Immature natural killer cell (primary cell): ENCODE results near the gene RBFOX2. TPM values are rescaled to one million over a fixed set of nuclear protein-coding genes. Genes with fewer than 3 reads are reported as not detected.
A peak's percentile ranks its signal among the peaks of the same experiment; 100 is the strongest.
"Not testable (repeated sequence)": the region's sequence is repeated elsewhere in the genome, so short reads cannot be mapped to it uniquely, and the experiment has no call there.

Experiments
- DNase-seq, 3 donors: peaks; one replicate each; pipeline ENCODE4 v3.0.0; 2022; ENCODE audit warnings: mixed read lengths in 1 of 3
- H3K27ac Mint-ChIP-seq, 6 donors: one replicate each; pipeline ENCODE4 v1.8.0; 2020; ENCODE audit warnings: mixed read lengths in 6 of 6, mild to moderate bottlenecking in 5 of 6, inconsistent platforms in 4 of 6, moderate library complexity in 3 of 6
- H3K27me3 Mint-ChIP-seq, 3 donors: one replicate each; pipeline ENCODE4 v1.8.0; 2020 to 2021; ENCODE audit warnings: low read depth in 3 of 3, mild to moderate bottlenecking in 3 of 3, mixed read lengths in 3 of 3, moderate library complexity in 3 of 3, inconsistent platforms in 1 of 3
- H3K36me3 Mint-ChIP-seq, 3 donors: one replicate each; pipeline ENCODE4 v1.8.0; 2020; ENCODE audit warnings: mixed read lengths in 3 of 3, inconsistent platforms in 2 of 3, mild to moderate bottlenecking in 2 of 3
- H3K4me1 Mint-ChIP-seq, 2 donors: one replicate each; pipeline ENCODE4 v1.8.0; 2020; ENCODE audit warnings: inconsistent platforms in 2 of 2, mild to moderate bottlenecking in 2 of 2, mixed read lengths in 2 of 2, moderate library complexity in 1 of 2
- H3K4me3 Mint-ChIP-seq, 5 donors: one replicate each; pipeline ENCODE4 v1.8.0; 2020; ENCODE audit warnings: mild to moderate bottlenecking in 5 of 5, mixed read lengths in 5 of 5, inconsistent platforms in 3 of 5, moderate library complexity in 3 of 5
- H3K9me3 Mint-ChIP-seq, 6 donors: one replicate each; pipeline ENCODE4 v1.8.0; 2020; ENCODE audit warnings: mild to moderate bottlenecking in 6 of 6, mixed read lengths in 6 of 6, inconsistent platforms in 4 of 6, moderate library complexity in 3 of 6
- polyA plus RNA-seq, 3 donors: library from polyadenylated mRNA; unstranded; fragments of 300-500 nt; fragmentation: Illumina TruSeq; gene quantifications; one replicate each; pipeline ENCODE4 v1.2.3, GENCODE V29; 2021

RBFOX2 gene
- polyA plus RNA-seq, 3 donors from 2014 or later = 1.2 to 1.9 TPM; not detected in 1

DNA sequence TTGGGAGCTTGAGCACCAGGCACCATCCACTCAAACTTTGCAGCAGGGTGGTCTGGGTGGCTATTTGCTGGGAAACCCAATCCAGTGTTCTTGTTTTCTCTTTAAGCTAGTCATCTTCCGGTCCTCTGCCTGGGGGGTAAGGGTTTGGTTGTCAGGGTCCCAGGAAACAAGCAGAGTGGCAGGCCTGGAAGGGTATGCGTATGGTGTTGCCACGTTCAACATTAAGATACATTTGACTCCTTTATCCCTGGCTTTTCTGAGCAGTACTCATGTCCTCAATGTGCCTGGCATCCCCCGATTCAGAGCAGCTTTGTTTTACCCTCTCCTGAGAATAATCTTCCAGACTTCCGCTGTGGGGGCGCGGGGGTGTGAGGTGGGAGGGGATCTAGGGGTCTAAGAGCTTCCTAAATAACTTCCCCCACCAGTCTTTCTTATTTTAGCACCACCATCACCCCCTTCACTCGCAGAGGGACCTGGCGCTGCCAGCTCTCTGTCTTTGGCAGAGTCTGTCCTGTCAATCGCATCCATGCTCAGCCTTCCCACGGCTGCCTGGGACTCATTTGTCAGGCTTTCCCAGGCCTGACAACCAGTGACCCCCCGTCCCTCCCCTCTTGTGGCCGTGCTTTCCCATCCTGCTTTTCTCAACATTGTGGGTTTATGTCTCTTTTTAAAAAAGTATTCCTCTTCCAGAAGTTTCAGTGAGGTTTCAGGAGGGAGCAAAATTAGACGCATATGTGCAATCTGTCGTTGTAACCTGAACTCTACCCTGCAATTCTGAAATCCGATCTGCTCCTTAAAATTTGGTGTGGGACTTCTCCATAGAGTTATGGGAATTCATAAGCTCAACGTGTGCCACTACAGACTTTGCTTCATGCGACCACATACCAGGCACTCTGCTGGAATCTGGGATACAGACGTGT, 27.0 kb upstream of the RBFOX2 start:
- Mint-ChIP-seq H3K9me3 (no peaks in the 10 kb centered on the region), H3K36me3 (no peaks in the 10 kb centered on the region), H3K27ac (no peak overlapping the region), H3K4me1 (no peaks in the 10 kb centered on the region), H3K27me3 (peaks cover 1 to 4% (median 2%) of the 10 kb centered on the region in 3 donors), H3K4me3 (no peak overlapping the region)
- no peak for DNase-seq

DNA sequence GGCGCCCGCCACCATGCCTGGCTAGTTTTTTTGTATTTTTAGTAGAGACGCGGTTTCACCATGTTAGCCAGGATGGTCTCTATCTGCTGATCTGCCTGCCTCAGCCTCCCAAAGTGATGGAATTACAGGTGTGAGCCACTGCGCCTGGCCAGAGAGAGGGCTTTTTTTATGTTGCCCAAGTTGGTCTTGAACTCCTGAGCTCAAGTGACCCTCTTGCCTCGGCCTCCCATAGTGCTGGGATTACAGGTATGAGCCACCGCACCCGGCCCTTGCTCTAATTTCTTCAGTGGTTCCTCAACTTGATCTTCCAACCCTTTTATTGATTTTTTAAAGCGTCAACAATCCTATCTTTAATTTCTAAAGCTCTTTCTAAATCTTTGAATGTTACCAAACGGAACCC, 25.8 kb upstream of the RBFOX2 start:
- DNase-seq, H3K4me1 Mint-ChIP-seq, H3K4me3 Mint-ChIP-seq: not testable (repeated sequence)

DNA sequence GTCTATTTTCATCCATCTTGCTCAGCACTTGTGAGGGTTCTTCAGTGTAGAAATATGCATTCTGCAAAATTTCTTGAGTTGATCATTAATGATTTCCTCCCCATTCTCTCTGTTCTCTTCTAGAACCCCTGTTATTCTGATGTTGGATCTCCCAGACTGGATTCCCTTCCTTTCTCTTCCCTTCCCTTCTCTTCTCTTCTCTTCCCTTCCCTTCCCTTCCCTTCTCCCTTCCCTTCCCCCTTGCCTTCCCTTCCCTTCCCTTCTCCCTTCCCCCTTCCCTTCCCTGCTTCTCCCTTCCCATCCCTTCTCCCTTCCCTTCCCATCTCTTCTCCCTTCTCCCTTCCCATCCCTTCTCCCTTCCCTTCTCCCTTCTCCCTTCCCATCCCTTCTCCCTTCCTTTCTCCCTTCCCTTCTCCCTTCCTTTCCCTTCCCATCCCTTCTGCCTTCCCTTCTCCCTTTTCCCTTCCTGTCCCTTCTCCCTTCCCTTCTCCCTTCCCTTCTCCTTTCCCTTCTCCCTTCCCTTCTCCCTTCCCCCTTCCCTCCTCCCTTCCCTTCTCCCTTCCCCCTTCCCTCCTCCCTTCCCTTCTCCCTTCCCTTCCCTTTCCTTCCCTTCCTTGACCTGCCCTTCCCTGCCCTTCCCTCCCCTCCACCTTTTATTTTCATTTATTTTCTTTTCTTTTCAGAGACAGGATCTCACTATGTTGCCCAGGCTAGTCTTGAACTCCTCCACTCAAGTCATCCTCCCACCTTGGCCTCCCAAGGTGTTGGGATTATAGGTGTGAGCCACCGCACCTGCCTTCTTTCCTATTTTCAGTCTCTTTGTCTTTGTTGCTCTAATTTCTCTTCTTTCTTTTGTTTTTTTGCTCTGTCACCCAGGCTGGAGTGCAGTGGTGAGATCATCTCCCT, 24.9 kb upstream of the RBFOX2 start:
- Mint-ChIP-seq H3K4me1 (no peaks in the 10 kb centered on the region), H3K27ac (no peak overlapping the region), H3K36me3 (no peaks in the 10 kb centered on the region), H3K4me3 (no peak overlapping the region), H3K27me3 (peaks cover 1 to 4% (median 2%) of the 10 kb centered on the region in 3 donors), H3K9me3 (no peaks in the 10 kb centered on the region)
- DNase-seq = no peak

More for the DNA sequence above, 25.8 kb upstream of the RBFOX2 start:
- H3K9me3 Mint-ChIP-seq, H3K27ac Mint-ChIP-seq, H3K27me3 Mint-ChIP-seq, H3K36me3 Mint-ChIP-seq: not testable (repeated sequence)

DNA sequence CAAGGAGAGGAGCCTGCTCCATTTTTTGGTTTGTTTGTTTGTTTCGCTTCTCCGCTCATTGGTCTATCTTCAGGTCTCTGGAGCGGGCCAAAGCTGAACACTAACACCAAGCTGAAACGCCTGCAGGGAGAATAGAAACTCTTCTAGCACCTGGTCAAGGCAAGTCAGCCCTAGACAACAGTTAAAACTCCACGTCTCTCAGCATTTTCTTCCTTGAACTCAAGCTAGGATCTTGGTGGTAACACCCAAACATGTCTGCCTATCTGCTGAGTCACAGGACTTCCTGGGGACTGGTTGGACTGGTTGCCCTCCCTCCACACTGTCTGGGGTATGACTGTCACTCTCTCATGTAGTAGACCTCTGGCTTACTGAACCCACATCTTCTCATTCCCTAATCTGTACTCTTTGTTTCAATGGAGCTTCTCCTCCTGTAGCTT, 23.9 kb upstream of the RBFOX2 start:
- H3K27me3 Mint-ChIP-seq = peaks cover 2 to 4% (median 4%) of the 10 kb centered on the region in 3 donors
- H3K4me3 Mint-ChIP-seq = no peak overlapping the region
- DNase-seq = no peak
- H3K9me3 Mint-ChIP-seq = no peaks in the 10 kb centered on the region
- no peaks in the 10 kb centered on the region for H3K4me1 Mint-ChIP-seq
- no peak overlapping the region for H3K27ac Mint-ChIP-seq
- H3K36me3 Mint-ChIP-seq = no peaks in the 10 kb centered on the region

DNA sequence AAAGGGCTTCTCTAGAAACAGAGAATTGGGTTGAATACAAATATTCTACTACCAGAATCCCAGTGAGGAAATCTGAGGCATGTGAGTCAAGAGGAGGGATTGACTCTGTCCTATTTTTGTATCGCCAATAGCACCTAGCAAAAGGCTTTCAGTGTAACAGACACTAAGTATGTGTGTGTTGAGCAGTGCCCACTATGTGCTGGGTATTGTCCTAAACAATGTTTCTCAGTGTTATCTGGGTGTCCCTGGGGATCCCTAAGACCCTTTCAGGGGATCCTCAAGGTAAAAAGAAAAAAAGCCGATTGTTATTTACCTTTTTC, 21.0 kb upstream of the RBFOX2 start:
- H3K36me3 Mint-ChIP-seq = no peaks in the 10 kb centered on the region
- no peaks in the 10 kb centered on the region for H3K9me3 Mint-ChIP-seq

DNA sequence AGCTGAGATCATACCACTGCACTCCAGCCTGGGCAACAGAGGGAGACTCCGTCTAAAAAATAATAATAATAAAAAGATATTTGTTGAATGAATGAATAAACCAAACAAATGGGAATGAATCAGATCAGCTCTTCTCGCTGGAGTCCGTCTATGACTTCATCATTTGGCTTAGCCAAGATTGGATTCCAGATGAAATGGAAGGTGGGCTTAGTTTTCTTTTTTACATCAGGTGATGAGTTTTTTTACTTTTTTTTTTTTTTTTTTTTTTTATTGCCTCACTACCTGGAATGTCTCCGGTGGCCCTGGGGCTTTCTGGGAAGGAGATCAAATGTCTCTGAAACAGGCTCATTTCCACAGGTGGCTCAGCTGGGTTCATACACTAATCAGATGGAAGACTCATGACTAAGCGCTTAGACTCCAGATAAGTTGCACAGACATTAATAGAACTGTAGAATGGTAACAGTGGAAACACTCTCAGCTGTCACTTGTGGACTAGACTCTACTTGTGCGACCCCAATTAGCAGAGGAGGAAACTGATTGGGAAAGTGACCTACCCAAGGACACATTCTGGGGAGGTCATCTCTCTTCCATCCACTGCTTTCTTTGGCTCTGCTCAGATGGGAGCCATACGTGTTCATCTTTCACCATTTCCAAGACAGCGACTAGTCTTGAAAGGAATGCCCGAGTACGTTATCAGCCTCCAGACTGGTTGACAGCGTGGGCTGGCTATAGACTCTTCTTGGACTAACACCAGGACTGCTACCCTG, 20.5 kb upstream of the RBFOX2 start:
- no peak overlapping the region for H3K4me3 Mint-ChIP-seq
- DNase-seq = no peak

More for the DNA sequence above, 21.0 kb upstream of the RBFOX2 start:
- Mint-ChIP-seq H3K4me3 (no peak overlapping the region), H3K27ac (no peak overlapping the region), H3K4me1 (no peaks in the 10 kb centered on the region), H3K27me3 (peaks cover 0 to 11% (median 2%) of the 10 kb centered on the region in 3 donors)
- DNase-seq = no peak

DNA sequence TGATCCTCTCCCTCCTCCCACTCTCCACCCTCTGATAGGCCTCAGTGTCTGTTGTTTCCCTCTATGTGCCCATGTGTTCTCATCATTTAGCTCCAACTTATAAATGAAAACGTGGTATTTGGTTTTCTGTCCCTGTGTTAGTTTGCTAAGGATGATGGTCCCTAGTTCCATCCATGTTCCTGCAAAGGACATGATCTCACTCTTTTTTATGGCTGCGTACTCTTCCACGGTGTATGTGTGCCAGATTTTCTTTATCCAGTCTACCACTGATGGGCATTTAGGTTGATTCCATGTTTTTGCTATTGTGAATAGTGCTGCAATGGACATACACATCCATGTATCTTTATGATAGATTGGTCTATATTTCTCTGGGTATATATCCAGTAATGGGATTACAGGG, 15.9 kb upstream of the RBFOX2 start:
- H3K4me3 Mint-ChIP-seq, H3K36me3 Mint-ChIP-seq, H3K9me3 Mint-ChIP-seq, H3K4me1 Mint-ChIP-seq, DNase-seq, H3K27ac Mint-ChIP-seq: not testable (repeated sequence)
- peaks cover 4 to 16% (median 4%) of the 10 kb centered on the region in 3 donors for H3K27me3 Mint-ChIP-seq

More for the DNA sequence above, 20.5 kb upstream of the RBFOX2 start:
- Mint-ChIP-seq H3K36me3 (no peaks in the 10 kb centered on the region), H3K4me1 (no peaks in the 10 kb centered on the region), H3K9me3 (no peaks in the 10 kb centered on the region), H3K27ac (no peak overlapping the region), H3K27me3 (peaks cover 0 to 11% (median 2%) of the 10 kb centered on the region in 3 donors)

DNA sequence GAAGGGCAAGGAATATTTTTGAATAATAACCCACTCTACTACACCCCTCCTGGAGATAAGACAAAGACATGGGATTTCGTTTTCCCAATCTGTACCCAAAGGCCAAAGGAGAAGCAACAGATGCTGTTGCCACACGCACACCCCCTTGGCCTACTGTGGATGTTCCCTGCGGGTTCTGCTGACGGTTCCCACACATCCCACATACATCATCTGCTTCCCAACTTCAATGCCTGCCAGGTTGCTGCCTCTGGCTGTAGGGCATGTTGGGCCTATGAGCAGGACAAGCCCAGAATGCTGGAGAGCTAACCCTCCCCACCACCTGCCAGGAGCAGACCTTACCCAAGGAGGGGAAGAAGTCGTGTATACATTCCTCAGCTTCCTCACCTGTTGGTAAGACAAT, 13.6 kb upstream of the RBFOX2 start:
- Mint-ChIP-seq H3K4me3 (no peak overlapping the region), H3K4me1 (no peaks in the 10 kb centered on the region), H3K9me3 (no peaks in the 10 kb centered on the region), H3K27ac (no peak overlapping the region), H3K27me3 (peaks cover 4 to 10% (median 6%) of the 10 kb centered on the region in 3 donors), H3K36me3 (no peaks in the 10 kb centered on the region)
- no peak for DNase-seq

DNA sequence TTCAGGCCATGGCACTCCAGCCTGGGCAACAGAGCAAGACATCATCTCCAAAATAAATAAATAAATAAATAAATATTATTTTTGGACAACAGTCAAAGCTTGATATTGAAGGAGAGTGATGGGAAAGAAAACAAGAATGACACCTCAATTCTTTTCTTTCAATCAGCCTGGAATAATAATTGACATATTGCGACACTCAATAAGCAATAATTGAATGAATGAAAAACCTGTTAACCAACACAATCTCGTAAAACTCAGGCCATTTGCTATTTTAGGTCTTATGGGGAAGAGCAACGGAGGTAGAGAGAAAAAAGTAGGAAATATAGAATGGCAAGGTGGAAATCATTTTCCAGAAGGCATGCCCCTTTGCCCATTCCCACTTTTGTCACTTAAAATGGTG, 10.5 kb upstream of the RBFOX2 start:
- H3K4me3 Mint-ChIP-seq = no peak overlapping the region
- H3K36me3 Mint-ChIP-seq = no peaks in the 10 kb centered on the region
- H3K27me3 Mint-ChIP-seq = peaks cover 8 to 9% (median 9%) of the 10 kb centered on the region in 3 donors
- H3K4me1 Mint-ChIP-seq = no peaks in the 10 kb centered on the region
- no peak for DNase-seq
- no peaks in the 10 kb centered on the region for H3K9me3 Mint-ChIP-seq
- no peak overlapping the region for H3K27ac Mint-ChIP-seq

DNA sequence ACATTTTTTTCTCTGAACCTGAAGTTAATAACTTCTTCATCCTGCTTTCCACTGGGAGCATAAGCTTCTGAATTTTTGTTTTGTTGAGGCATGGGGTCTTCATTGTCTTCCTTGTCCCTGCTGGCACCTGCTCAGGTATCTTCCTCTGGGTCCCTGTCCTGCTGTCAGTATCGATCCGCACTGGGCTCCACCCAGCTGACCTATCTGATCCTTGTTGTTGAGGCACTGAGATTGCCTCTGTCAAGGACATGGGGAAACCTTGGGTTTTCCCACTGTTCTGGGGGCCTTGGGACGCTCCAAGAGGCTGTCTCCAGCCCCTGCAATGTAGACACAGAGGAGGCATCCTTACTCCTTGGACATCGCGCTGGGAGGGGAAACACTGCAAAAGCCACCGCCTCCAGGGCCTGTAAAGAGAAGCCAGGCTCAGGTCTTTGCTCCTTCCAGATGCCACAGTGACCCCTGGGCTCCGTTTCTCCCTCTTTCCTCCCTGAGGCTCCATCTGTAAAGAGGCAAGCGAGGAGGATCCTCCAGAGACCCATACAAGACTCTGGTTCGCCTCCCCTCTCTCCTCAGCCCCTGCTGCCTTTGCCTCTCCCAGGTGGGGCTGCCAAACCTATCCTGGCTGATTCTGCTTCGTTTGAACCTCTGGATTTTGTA, 8.6 kb upstream of the RBFOX2 start:
- peaks cover 6 to 15% (median 10%) of the 10 kb centered on the region in 3 donors for H3K27me3 Mint-ChIP-seq
- no peaks in the 10 kb centered on the region for H3K36me3 Mint-ChIP-seq
- H3K4me1 Mint-ChIP-seq = no peaks in the 10 kb centered on the region
- DNase-seq = no peak
- H3K4me3 Mint-ChIP-seq = no peak overlapping the region
- no peaks in the 10 kb centered on the region for H3K9me3 Mint-ChIP-seq
- H3K27ac Mint-ChIP-seq = peak overlapping the region in 1 of 6 donors; percentile 26

DNA sequence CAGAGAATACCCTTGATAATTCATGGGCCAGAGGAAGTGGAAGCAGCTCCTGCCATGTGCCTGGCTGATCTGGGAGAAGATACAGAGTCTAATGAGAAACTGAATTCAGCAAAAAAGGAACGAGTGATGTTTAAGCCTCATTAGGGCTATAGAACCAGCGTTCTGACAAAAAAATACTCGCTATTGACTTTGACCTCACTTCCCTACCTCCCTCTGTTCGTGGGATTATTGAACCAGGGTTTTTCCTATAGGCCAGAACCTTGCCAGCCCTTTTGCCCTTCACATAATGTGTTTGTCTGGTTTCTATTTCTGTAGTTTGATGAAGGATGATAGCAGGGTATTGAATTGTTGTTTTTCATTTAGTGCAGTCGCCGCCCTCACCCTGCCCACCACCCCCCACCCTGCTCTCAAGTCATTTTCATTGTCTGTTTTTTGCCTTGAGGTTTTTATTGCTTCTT, 7.6 kb upstream of the RBFOX2 start:
- Mint-ChIP-seq H3K9me3 (no peaks in the 10 kb centered on the region), H3K36me3 (no peaks in the 10 kb centered on the region), H3K27ac (no peak overlapping the region), H3K4me3 (no peak overlapping the region), H3K4me1 (no peaks in the 10 kb centered on the region), H3K27me3 (peaks cover 7 to 15% (median 10%) of the 10 kb centered on the region in 3 donors)
- no peak for DNase-seq

DNA sequence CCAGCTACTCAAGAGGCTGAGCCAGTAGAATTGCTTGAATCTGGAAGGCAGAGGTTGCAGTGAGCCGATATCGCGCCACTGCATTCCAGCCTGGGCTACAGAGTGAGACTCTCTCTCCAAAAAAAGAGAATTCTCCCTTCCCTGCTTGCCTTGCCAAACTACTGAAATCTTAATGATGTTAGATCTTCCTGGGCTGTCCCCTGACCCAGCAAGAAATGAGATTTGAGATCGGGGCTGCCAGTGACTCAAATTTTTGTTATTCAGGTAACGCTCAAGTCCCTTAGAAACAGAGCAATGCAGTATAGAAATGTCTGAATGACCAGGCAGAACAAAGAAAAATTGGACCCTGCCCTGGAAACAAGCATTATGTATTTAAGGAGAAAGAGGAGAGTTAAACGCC, 4.0 kb upstream of the RBFOX2 start:
- Mint-ChIP-seq H3K27ac (no peak overlapping the region), H3K4me1 (peaks cover 11 to 14% of the 10 kb centered on the region in 2 donors), H3K4me3 (no peak overlapping the region), H3K36me3 (no peaks in the 10 kb centered on the region), H3K9me3 (peaks cover 0 to under 1% (median 0%) of the 10 kb centered on the region in 6 donors), H3K27me3 (peaks cover 8 to 21% (median 15%) of the 10 kb centered on the region in 3 donors)
- no peak for DNase-seq

DNA sequence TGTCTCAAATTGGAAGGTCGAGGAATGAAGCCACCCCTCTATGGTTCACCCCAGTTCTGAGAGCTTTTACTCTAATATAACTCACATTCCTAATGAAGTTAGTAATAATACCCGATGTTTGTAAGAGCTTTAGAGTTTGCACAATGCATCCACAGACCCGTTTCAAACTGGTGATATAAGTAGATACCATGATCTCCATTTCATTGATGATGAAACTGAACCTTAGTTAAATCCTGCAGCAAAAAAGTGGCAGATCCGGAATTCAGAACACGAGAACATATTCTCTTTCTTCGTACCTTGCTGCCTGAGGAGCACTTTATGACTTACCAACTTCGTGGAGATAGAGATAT, 757 bp upstream of the RBFOX2 start:
- Mint-ChIP-seq H3K27me3 (peaks cover 6 to 16% (median 12%) of the 10 kb centered on the region in 3 donors), H3K4me1 (peaks cover 14 to 20% of the 10 kb centered on the region in 2 donors), H3K9me3 (peaks cover 0 to 1% (median 0%) of the 10 kb centered on the region in 6 donors), H3K27ac (peak overlapping the region in 1 of 6 donors; percentile 68), H3K4me3 (peak overlapping the region; percentile 84 to 89 (median 87)), H3K36me3 (no peaks in the 10 kb centered on the region)
- no peak for DNase-seq
